GM12872 (cell line): ENCODE data around the gene DPP8.

Experiments used
- CTCF ChIP-seq: IDR thresholded peaks from 3 replicates; pipeline ENCODE4 v1.5.1; 2011; ENCODE audit warnings: low read depth, mild to moderate bottlenecking, low read length, moderate library complexity; ENCODE audit not compliant: insufficient read depth

The DPP8 gene

GRCh38 chr15:65393091-65393490 is 124.4 kb downstream of the DPP8 start:
- TF ChIP-seq CTCF: no peak
